Activated T-cell treated with anti-CD3 and anti-CD28 coated beads, Interleukin-2, amount 50 U/mL, for 24 hours (primary cell): ENCODE measurements around the gene GPX8.

ENCODE experiments used
- DNase-seq: peaks from one replicate; pipeline ENCODE4 v3.0.0-alpha.2; 2020
- H3K27ac Mint-ChIP-seq: 2 replicates; pipeline ENCODE4 v1.8.0; 2020; ENCODE audit warnings: mild to moderate bottlenecking, mixed read lengths
- H3K27me3 Mint-ChIP-seq: 2 replicates; pipeline ENCODE4 v1.8.0; 2020; ENCODE audit warnings: mixed read lengths
- H3K36me3 Mint-ChIP-seq: 2 replicates; pipeline ENCODE4 v1.8.0; 2020; ENCODE audit warnings: low read depth, mixed read lengths
- H3K4me1 Mint-ChIP-seq: 2 replicates; pipeline ENCODE4 v1.8.0; 2020; ENCODE audit warnings: low read depth, mixed read lengths
- H3K4me3 Mint-ChIP-seq: 2 replicates; pipeline ENCODE4 v1.8.0; 2020; ENCODE audit warnings: mild to moderate bottlenecking, moderate library complexity, mixed read lengths
- H3K9me3 Mint-ChIP-seq: 2 replicates; pipeline ENCODE4 v1.8.0; 2020; ENCODE audit warnings: mixed read lengths

Gene GPX8

GRCh38 chr5:55188656-55189540, 28.9 kb downstream of the GPX8 start:
- Mint-ChIP-seq H3K27me3 (peaks cover 62% of the 10 kb centered on the region), H3K36me3 (no peaks in the 10 kb centered on the region), H3K27ac (no peak overlapping the region), H3K4me3 (no peak overlapping the region), H3K4me1 (no peaks in the 10 kb centered on the region), H3K9me3 (no peaks in the 10 kb centered on the region)
- DNase-seq: no peak

- Mint-ChIP-seq H3K27ac (no peak overlapping the region), H3K4me3 (no peak overlapping the region), H3K36me3 (no peaks in the 10 kb centered on the region), H3K27me3 (peaks cover 66% of the 10 kb centered on the region), H3K9me3 (no peaks in the 10 kb centered on the region), H3K4me1 (no peaks in the 10 kb centered on the region)
- DNase-seq: no peak
Measured at GRCh38 chr5:55191165-55191564, 31.2 kb downstream of the GPX8 start.

- peaks cover 45% of the 10 kb centered on the region for H3K27me3 Mint-ChIP-seq
- H3K36me3 Mint-ChIP-seq: no peaks in the 10 kb centered on the region
- H3K4me3 Mint-ChIP-seq: no peak overlapping the region
- H3K27ac Mint-ChIP-seq: no peak overlapping the region
- DNase-seq: no peak
- no peaks in the 10 kb centered on the region for H3K9me3 Mint-ChIP-seq
- H3K4me1 Mint-ChIP-seq: peaks cover 1% of the 10 kb centered on the region
Measured at GRCh38 chr5:55205001-55205400, 45.0 kb downstream of the GPX8 start.

- no peak overlapping the region for H3K4me3 Mint-ChIP-seq
- peaks cover 16% of the 10 kb centered on the region for H3K27me3 Mint-ChIP-seq
- no peak for DNase-seq
- H3K4me1 Mint-ChIP-seq: peaks cover 1% of the 10 kb centered on the region
- H3K27ac Mint-ChIP-seq: no peak overlapping the region
- H3K36me3 Mint-ChIP-seq: no peaks in the 10 kb centered on the region
- no peaks in the 10 kb centered on the region for H3K9me3 Mint-ChIP-seq
Measured at GRCh38 chr5:55211184-55211874, 51.4 kb downstream of the GPX8 start.
